GM18861 (cell line): ENCODE measurements around the gene PRKN.

Source experiments
- ATAC-seq: cut with Tn5 transposase; IDR thresholded peaks from one replicate; pipeline ENCODE4 v1.9.1; 2021; ENCODE audit not compliant: unreplicated experiment

Gene PRKN

DNA sequence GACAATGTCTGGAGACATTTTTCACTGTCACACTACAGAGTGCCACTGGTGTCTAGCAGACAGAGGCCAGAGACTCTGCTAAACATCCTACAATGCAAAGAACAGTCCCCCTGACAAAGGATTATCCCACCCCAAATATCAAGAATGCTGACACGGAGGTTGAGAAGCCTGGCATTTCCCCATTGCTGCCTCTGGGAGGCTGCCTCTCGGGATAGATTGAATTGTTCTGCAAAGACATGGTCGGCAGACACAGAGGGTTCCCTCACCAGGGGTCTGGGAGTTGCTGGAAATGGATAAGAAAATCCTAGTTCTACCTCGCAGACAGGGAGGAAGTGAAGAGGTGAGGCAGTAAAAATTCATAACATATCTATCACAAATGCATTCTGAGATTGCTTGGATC is 1287.3 kb downstream of the PRKN start:
- ATAC-seq, result no peak

DNA sequence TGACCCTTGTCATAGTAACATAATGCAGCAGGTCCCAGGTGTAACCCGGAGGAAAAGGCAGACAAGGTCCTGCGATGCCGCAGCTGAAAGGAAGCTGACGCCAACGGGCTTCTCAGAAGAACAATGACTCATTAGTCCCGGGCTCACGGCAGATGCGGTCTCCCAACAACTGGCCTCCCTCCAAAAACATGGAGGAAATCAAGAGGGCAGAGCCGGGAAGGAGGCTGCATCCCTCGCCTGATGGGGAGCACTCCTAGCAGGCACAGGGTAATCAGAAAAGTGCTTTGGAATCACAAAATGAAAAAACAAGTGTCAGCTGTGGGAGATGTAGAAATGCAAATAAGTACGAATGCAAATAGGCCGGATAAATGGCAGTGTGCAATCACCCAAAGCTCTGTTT is 1288.5 kb downstream of the PRKN start:
- ATAC-seq, result no peak

DNA sequence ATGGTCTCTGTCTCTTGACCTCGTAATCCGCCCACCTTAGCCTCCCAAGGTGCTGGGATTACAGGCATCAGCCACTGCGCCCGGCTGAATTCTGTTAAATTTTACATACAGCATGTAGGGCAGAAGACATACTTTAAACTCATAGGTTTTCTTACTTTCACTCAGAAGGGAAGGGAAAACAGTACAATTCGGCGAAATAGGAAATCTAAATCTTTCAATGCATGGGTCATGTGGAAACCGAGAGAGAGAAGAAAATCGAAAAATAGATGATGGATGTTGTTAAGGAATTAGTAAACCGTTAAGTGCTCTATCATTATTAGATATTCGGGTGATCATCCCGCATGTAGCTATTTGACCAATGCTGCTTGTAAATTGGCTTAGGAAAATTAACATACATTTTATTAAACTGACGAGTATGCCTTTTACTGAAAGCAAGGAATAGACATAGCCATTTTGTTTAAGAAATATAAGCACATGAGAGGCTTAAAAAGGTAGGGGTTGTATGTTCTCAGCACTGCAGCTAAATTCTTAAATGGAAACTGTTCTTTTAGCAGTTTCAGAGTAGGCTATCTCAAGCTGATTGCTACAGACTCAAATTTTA is 1289.0 kb downstream of the PRKN start:
- ATAC-seq, result no peak

DNA sequence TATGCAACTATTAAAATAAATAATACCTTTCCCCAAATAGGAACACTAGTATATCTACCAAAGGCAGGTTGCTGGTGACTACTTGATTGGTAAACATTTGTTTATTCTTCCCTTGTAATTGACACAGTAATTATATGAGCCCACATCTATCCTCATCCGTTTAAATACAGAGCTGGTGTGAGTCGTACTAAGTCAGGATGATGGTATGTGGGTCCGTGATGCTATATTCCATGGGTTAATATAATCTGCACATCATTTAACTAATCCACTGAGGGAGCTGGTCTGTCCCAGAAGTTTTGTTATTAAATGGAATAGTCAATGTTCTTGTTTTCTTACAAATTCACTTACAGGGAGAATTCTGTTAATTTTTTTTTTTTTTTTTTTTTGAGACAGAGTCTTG is 1289.7 kb downstream of the PRKN start:
- no peak for ATAC-seq

DNA sequence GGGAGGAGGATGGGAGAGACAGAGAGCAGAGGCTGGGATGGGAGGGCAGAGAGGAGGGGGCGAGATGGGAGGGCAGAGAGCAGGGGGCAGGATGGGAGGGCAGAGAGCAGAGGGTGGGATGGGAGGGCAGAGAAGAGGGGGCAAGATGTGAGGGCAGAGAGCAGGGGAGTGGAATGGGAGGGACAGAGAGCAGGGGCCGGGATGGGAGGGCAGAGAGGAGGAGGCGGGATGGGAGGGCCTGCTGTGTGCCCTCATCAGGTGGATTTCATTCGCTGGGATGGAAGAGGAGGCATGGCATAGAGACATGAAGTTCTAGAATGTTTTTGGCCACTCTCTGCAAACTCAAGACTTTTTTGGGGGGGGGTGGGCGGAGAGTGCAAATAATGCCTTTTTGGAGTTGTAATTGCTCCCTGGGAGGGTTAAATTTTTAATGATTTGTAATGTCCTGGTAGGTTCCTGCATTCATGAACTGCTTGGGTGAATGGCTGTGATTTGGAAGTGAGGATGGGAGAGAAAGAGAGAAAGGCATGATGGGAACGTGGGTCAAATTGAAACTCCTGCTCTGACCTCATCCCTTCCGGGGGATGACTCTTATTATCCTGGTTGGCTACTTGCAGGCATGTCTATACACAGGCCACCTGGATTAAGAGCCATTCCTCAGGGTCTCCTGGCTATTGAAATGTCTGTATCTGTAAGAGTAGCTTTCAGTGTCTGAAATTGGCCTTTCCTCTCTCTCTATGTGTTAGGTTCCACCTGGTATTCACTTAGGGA is 1291.3 kb downstream of the PRKN start:
- ATAC-seq, result no peak

DNA sequence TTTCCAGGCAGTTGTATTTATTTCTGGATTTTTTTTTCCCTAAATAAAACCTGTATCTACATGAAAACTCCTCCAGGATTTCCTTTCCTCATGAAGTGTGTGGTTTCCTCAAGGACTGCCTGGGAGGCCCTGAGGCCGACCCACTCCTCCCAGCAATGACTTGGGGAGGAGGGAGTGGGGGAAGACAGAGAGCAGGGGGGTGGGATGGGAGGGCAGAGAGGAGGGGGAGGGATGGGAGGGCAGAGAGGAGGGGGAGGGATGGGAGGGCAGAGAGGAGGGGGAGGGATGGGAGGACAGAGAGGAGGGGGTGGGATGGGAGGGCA is 1291.9 kb downstream of the PRKN start:
- ATAC-seq, result no peak

DNA sequence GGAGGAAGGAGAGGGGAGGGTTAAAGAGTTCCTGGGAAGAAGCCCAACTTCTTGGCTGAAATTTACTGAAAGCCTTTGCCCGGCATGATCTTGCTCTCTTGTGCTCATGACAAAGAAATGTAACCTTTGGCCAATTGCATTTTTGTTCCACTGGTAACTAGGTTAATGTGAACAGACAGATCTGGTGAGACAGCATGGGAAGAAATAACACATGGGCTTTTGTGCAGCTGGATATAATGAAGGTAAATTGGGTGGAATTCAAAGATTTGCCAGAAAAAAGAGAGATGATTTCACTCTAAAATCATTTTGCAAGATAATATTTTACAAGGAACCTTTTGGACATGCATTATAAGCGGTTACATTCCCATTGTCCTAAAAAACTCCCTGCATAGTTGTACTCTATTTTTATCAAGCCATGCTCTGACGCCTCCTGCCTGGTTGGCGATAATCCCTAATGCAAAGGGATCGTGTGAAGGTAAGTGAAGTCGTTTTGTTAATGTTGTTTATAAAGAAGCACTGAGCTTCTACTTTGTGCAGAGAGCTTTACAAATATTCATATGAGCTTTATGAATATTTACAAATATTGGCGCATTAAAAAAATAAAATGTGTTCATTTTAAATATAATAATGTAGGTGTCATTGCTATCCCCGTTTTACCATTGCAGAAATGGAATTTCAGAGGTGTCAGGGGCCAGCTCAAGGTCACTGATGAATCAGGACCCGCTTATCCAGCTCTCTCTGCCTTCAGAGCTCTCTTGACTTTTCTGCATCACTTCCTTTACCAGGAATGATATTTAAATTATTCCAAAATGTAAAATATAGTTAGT is 1292.4 kb downstream of the PRKN start:
- no peak for ATAC-seq

DNA sequence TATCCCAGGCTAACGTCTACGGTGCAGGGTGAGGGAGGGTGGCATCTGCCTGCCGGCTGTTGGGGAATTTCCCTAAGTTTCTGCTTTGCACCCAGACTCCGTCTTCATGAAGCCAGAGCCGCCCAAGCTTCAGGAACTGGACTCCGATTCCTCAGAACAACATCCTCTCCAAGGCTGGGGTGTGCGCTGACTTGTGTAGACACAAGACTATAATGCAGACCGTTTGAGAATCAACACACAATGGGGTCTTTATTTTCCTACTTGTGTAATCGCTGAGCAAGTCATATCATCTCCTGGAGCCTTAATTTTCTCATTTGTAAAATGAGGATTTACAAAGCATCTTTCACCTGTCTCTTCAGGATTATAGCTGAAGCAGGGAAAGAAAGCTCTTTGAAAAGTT is 1293.2 kb downstream of the PRKN start:
- no peak for ATAC-seq

DNA sequence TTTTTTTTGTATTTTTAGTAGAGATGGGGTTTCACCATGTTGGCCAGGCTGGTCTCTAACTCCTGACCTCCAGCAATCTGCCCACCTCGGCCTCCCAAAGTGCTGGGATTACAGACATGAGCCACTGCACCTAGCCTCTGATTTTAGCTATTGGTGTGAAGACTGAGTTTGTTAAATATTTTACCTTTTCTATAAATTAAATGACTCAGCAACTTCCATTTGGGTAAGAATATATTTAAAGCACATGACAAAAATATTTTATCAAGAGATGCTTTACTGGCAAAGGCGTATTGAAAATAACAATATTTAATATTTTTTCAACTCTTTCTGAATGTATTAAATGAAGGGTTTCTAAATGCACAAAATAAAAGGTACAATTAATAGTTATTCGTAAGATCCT is 1295.0 kb downstream of the PRKN start:
- no peak for ATAC-seq

DNA sequence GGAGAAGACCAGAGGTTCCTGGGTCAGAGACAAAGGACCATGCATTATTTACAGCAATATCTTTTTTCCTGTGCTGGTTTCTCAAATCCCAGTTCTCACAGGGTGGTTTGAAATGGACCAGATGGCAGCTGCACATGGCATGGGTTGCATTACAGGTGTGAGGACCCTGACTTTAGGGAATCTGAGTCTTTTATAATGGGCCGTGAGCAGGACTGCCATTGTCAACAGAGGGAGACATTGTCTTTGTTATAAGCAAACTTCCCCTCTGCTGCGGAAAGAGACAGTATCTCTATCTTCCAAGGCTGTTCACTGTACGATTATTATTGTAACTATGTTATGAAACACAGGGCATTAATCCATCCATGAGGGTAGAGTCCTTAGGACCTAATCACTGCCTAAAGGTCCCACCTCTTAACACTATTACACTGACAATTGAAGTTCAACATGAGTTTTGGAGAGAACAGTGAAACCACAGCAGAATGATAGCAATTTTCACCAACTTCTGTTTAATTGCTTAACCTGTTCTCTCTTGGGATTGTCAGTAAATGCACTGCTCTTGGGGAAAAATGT is 1297.6 kb downstream of the PRKN start:
- ATAC-seq, result no peak

DNA sequence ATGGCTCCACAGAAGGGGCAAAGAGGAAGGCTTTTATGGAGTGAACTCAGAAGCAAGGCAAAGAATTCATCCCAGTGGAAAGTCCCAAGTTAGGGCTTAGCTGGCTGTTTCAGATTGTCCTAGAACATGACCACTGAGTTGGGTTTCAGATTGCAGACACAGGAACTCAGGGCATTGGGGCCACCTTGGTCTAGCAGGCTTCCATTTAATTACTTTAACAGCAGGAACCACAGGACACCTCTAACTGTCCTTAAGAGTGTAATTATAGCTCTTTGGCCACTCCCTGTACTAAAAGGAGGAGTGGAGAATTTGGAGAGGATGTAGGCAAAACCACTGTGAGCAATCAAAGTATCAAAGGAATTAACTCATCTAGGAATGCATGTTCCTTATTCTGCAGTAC is 1303.1 kb downstream of the PRKN start:
- no peak for ATAC-seq

DNA sequence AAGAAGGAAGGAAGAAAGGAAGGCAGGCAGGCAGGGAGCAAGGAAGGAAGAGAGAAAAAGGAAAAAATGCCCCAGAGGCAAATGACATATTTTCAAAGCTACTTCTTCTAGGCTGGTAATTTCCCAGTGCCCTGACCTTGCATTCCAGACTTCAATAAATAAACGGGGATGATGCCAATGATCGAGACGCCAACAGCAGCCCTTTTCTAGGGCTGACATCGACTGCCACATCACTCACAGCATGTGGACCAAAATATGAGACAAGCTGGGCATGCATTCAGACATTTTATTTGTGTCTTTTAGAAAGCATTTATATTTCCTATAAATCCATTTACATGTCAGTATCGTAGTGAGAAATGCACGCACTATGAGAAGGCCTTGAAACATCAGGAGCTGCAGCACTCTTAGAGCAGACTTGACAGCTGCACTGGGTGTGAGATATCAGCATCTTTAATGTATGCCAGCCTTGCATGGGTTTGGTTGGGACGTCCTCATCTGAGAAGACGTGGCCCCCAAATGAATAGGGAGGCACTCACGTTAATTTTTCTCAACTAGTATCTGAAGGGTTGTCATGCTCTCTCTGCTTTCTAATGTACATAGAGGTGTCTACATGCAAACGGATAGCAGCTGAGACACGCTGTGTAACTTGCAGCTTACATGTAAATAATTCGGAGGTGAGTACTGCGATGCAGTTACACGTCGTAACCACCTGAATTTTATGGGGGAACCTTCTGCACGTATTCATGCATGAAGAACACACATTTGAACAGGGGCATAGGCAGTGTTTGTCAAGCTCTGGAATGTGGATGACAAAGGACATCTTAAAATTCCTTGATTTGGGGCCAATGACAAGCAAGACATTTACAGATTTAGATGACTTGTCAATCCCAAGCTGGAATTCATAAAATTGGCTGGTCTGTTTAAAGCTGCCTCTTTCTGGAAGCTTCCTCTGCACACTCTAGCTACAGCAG is 1304.6 kb downstream of the PRKN start:
- ATAC-seq, result no peak

DNA sequence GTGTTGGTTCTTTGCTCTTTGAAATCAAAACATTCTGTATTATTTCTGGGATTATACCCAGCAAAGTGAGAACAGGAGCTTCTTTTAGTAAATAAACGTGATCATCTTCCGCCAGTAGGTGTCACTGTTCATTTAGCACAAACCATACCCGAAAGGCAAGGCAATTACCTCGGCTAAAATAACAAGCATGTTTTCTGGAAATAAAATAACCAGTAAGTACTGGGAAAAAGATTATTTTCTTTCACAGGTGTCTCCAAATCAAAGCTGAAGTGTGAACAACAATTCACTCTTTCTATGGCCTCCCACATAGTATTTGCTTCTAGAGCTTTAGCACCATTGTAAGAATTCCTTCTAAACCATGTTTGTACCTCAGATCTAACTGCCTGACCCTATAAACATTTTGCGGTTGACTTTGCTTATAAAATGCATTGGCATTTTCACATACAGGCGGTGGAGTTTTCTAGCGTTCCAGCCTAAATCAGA is 1309.1 kb downstream of the PRKN start:
- ATAC-seq, result peak; percentile 68

DNA sequence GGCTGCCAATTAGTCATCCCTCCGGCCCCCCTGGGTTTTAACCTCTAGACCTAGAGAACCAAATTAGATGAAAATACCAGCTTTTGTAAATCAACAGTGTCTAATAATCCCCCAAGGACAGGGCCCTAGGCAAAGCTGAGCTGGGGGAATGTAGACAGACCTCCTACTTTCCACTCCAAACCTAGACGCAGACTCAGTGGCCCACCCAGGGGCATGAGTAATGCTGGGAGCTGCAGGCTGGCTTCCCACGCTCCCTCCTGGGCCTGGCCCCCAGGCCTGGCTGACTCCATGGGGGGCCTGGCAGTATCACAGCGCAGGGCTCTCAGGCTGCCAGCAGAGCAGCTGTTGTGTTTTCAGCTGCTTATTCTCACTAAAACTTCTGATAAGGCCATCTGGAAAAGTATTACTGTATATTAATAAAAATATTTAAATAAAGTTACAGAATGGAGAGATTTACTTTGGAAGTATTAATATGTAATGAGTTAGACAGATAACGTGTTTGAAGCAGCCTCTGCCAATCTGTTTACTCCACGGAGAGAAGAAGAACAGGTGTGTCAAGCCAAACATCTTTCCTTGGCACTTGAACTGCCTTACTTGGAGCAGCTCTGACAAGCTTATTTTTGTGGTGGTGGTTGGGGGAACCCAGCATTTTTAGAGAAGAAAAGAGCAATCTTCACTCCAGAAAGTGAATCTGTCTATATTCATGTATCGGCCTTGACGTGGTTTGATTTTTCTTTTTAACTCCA is 1309.7 kb downstream of the PRKN start:
- ATAC-seq, result peak; percentile 13

DNA sequence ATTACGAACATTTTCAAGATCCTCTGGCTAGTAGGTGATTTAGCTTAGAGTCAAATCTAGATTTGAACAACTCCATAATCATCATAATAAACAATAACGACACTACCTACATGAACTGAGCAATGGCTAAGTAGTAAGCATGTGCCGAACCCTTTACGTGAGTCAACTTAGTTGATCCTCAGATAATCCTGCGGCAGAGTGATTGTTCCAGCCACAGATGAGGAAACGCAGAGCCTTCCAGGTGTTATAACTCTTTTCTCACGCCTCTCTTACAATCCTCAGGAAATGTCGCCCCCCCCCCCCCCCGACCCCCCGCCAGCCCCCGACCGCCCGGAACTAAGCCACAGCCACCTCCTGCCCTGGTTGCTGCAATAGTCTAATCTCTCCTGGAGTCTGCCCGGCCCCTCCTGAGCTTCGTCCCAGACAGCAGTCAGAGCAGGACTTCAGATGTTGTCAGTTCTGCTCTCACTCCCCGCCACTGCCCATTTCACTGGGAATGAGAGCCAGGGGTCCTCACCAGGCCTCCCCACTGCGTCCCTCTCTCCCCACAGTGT is 1312.2 kb downstream of the PRKN start:
- ATAC-seq, result no peak

DNA sequence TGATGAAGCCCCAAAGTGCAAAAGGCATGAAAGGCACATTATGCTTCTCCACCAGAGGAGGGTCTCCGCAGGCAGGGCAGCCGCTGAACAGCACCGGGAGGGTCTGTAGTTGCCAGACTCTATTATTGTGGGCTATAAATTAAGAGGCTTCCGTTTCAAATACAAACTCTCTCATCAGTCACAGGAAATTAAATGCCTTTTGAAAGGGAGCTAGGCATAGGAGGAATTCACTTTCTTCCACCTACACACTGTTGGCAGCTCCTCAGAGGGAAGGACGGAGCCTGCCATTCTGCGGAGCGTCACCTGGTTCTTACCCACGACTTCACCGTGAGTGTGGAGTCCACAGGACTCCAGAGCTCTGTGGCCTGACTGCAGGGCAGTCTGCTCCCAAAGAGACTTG is 1312.9 kb downstream of the PRKN start:
- no peak for ATAC-seq

DNA sequence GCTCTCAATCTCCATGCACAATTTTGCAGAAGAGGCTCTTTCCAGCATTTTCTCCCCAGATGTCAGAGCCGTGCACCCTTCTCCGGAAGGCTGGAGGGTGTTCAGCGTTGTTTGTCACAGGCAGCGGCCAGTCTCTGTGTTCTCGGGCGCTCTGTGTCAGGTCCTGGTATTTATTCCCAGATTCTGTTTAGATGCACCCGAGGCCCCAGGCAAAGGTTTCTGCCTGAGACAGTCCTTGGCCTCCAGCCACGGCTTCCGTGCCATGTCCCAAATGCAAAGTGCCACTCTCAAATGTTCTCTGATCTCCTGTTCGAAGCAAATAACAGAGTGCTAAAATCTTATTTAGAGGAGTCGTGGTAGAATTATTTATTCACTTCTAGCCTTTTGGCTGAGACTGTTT is 1313.4 kb downstream of the PRKN start:
- ATAC-seq, result no peak

DNA sequence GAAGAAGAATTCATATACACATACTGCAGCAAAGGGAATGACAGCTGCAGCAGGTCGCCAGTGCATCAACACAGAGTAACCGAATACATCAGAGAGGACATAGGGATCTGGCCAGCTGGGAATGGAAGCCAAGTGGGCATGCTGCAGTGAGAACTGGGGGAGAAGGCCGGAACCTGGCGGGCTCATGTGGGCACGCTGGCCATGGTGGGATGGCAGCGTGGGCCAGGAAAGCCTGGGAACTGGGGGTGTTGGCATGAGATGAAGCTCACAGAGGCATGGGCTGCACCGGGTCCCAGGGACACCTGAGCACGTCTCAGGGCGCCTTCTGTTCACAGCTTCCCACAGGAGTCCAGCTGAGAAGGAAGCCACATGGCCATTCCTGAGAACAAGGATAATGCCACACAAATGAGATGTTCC is 1314.2 kb downstream of the PRKN start:
- no peak for ATAC-seq

DNA sequence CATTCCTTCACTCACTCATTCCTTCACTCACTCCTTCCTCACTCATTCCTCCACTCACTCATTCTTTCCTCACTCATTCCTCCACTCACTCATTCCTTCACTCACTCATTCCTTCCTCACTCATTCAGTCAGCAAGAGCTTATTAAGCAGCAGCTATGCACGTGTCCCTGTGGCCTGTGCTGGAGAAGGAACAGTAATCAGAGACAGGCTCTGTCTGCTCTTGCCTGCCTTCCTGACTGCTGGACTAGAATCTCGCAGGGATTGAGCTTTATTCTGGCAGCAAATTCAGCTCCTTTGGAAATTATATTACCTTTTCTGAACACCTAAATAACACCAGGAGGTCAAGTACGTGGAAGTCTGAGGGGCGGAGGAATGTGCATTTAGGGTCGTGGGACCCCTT is 1314.8 kb downstream of the PRKN start:
- ATAC-seq, result no peak
